Ishikawa (cell line): Measurements from ENCODE around the gene PPM1K.

Experiments used
- EGR1 ChIP-seq: IDR thresholded peaks from 2 replicates; pipeline ENCODE4 v1.6.1; 2012
- EP300 ChIP-seq: IDR thresholded peaks from 2 replicates; pipeline ENCODE4 v1.6.1; 2012; ENCODE audit warnings: borderline replicate concordance
- FOXM1 ChIP-seq: IDR thresholded peaks from 2 replicates; pipeline ENCODE4 v1.6.1; 2012; ENCODE audit warnings: low read depth, borderline replicate concordance
- MAX ChIP-seq: IDR thresholded peaks from 2 replicates; pipeline ENCODE4 v1.6.1; 2012
- NFIC ChIP-seq: IDR thresholded peaks from 2 replicates; pipeline ENCODE4 v1.6.1; 2012
- RAD21 ChIP-seq: IDR thresholded peaks from 2 replicates; pipeline ENCODE4 v1.6.1; 2012; ENCODE audit warnings: low read depth
- TAF1 ChIP-seq: IDR thresholded peaks from 2 replicates; pipeline ENCODE4 v1.6.1; 2012; ENCODE audit warnings: low read depth, mild to moderate bottlenecking
- TCF12 ChIP-seq: IDR thresholded peaks from 2 replicates; pipeline ENCODE4 v1.6.1; 2012; ENCODE audit warnings: low read depth
- TEAD4 ChIP-seq: IDR thresholded peaks from 2 replicates; pipeline ENCODE4 v1.6.1; 2012
- USF1 ChIP-seq: IDR thresholded peaks from 2 replicates; pipeline ENCODE4 v1.6.1; 2012
- ZBTB7A ChIP-seq: IDR thresholded peaks from 2 replicates; pipeline ENCODE4 v1.6.1; 2012; ENCODE audit warnings: low read depth
- TF ChIP-seq, protein P1 (sequence below): IDR thresholded peaks from 2 replicates; pipeline ENCODE4 v1.6.1; 2012; ENCODE audit warnings: low read depth, mild to moderate bottlenecking

DNA sequence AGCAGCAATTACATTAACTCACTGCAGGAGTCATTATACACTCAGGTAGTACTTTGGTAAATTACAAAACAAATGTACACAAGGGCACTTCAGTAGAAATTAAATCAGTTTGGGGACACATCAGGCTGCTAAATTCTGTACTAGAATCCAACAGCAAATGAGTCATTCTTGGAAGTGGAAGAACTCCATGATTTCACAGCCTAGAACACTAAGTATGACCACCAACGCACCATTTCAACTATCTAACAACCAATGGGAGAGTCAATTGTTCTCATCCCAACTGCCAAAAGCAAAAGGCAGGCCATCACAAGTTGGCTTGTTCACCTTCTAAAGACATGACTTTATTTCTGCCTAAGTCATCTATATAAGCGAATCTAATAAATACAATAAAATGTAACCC is 26.6 kb downstream of the PPM1K start:
- TF ChIP-seq EP300 (no peak), TEAD4 (no peak), TCF12 (no peak), RAD21 (no peak), NFIC (no peak), ZBTB7A (no peak), TAF1 (no peak), MAX (no peak), FOXM1 (no peak), EGR1 (no peak), USF1 (no peak)
- TF ChIP-seq, protein P1, sequence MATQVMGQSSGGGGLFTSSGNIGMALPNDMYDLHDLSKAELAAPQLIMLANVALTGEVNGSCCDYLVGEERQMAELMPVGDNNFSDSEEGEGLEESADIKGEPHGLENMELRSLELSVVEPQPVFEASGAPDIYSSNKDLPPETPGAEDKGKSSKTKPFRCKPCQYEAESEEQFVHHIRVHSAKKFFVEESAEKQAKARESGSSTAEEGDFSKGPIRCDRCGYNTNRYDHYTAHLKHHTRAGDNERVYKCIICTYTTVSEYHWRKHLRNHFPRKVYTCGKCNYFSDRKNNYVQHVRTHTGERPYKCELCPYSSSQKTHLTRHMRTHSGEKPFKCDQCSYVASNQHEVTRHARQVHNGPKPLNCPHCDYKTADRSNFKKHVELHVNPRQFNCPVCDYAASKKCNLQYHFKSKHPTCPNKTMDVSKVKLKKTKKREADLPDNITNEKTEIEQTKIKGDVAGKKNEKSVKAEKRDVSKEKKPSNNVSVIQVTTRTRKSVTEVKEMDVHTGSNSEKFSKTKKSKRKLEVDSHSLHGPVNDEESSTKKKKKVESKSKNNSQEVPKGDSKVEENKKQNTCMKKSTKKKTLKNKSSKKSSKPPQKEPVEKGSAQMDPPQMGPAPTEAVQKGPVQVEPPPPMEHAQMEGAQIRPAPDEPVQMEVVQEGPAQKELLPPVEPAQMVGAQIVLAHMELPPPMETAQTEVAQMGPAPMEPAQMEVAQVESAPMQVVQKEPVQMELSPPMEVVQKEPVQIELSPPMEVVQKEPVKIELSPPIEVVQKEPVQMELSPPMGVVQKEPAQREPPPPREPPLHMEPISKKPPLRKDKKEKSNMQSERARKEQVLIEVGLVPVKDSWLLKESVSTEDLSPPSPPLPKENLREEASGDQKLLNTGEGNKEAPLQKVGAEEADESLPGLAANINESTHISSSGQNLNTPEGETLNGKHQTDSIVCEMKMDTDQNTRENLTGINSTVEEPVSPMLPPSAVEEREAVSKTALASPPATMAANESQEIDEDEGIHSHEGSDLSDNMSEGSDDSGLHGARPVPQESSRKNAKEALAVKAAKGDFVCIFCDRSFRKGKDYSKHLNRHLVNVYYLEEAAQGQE = no peak
